Thyroid gland (tissue), 4 donors: ENCODE results near the gene SHISA7.

ENCODE experiments used
- CTCF ChIP-seq, 6 experiments: fragments of 200-600 bp in 3 of 6; fragments of 450-650 bp in 3 of 6; sonication (generic) in 3 of 6; IDR thresholded peaks; one replicate each; pipeline ENCODE4 v1.5.1; 2016 to 2019; ENCODE audit warnings: antibody characterized with exemption in 6 of 6, mild to moderate bottlenecking in 2 of 6, inconsistent platforms in 1 of 6, moderate library complexity in 1 of 6
- POLR2A ChIP-seq, 2 donors: fragments of 450-650 bp; IDR thresholded peaks; one replicate each; pipeline ENCODE4 v1.6.1; 2017; ENCODE audit warnings: antibody characterized with exemption in 2 of 2, mild to moderate bottlenecking in 2 of 2, moderate library complexity in 1 of 2

- TF ChIP-seq CTCF (IDR thresholded peaks at IDR 0.05), result no peak
- no peak for TF ChIP-seq POLR2A (IDR thresholded peaks at IDR 0.05)
These were observed 17.7 kb upstream of the SHISA7 start for GRCh38 chr19:55460670-55461258.
